Sigmoid colon (tissue), 7 donors: ENCODE measurements around the gene SLC16A12. TPM values are rescaled to one million over a fixed set of nuclear protein-coding genes. Genes with fewer than 3 reads are reported as not detected.

Source experiments
- DNase-seq: peaks from one replicate; pipeline ENCODE4 v3.0.0-alpha.2; 2019
- H3K27ac ChIP-seq, 4 donors: fragments of 200-600 bp; sonication (generic); one replicate each; pipeline ENCODE4 v1.5.1; 2016 to 2019; ENCODE audit warnings: mild to moderate bottlenecking in 1 of 4
- H3K27me3 ChIP-seq, 3 donors: fragments of 200-600 bp; sonication (generic); one replicate each; pipeline ENCODE4 v1.5.1; 2019; ENCODE audit warnings: mild to moderate bottlenecking in 1 of 3
- H3K36me3 ChIP-seq, 4 donors: fragments of 200-600 bp; sonication (generic); one replicate each; pipeline ENCODE4 v1.5.1; 2016 to 2019
- H3K4me1 ChIP-seq, 4 donors: fragments of 200-600 bp; sonication (generic); one replicate each; pipeline ENCODE4 v1.5.1; 2017 to 2019
- H3K4me3 ChIP-seq, 4 donors: fragments of 200-600 bp; sonication (generic); one replicate each; pipeline ENCODE4 v1.5.1; 2017 to 2019; ENCODE audit warnings: mild to moderate bottlenecking in 2 of 4, moderate library complexity in 1 of 4
- H3K9me3 ChIP-seq, 4 donors: fragments of 200-600 bp in 3 of 4; sonication (generic) in 3 of 4; one replicate each; pipeline versions ENCODE4 v1.5.1 to v1.6.1; 2013 to 2019
- EP300 ChIP-seq, 4 donors: sonication (generic); formaldehyde crosslinking; IDR thresholded peaks; one replicate each; pipeline ENCODE4 v1.6.1; 2017; ENCODE audit warnings: antibody characterized with exemption in 4 of 4
- POLR2A ChIP-seq, 2 donors: fragments of 450-650 bp; IDR thresholded peaks; one replicate each; pipeline ENCODE4 v1.6.1; 2016; ENCODE audit warnings: antibody characterized with exemption in 2 of 2, mild to moderate bottlenecking in 2 of 2, moderate library complexity in 2 of 2
- POLR2AphosphoS5 ChIP-seq, 4 donors: sonication (generic); formaldehyde crosslinking; IDR thresholded peaks; one replicate each; pipeline ENCODE4 v1.6.1; 2017; ENCODE audit warnings: antibody characterized with exemption in 4 of 4
- WGBS, 2 donors: extraction: QIAGEN DNeasy Blood & Tissue Kit; methylation state at CpG; one replicate each; pipeline ENCODE4 v1.1.7; 2013; 5-methylcytosine and 5-hydroxymethylcytosine counted together
- intact Hi-C: fragments of 100-400 bp; cut with DNase I; formaldehyde crosslinking; loops from one replicate; pipeline ENCODE4 v1.15.1; 2023
- polyA plus RNA-seq, 3 donors: library from polyadenylated mRNA; stranded (reverse); fragments of 200-250 nt; gene quantifications; one replicate each; pipeline ENCODE4 v1.2.3, GENCODE V29; 2013
- total RNA-seq, 4 donors: library from RNA; depleted of rRNA; stranded (reverse); fragments of >200 nt; gene quantifications; one replicate each; pipeline ENCODE4 v1.1.0, GENCODE V29; 2016
- TF ChIP-seq, protein P1 (sequence below), 4 experiments: fragments of 450-650 bp in 3 of 4; fragments of 200-600 bp in 1 of 4; IDR thresholded peaks; one replicate each; pipeline ENCODE4 v1.5.1; 2016 to 2019; ENCODE audit warnings: antibody characterized with exemption in 4 of 4, mild to moderate bottlenecking in 3 of 4, moderate library complexity in 2 of 4
- donor health status: healthy with polysubstance abuse.
- donor health status: Bipolar disorder and iron deficiency.
- donor health status: healthy.

SLC16A12 gene
- total and polyA plus RNA-seq, 7 donors = 0.13 to 3.9 (median 1.3) TPM; not detected in 1

DNA sequence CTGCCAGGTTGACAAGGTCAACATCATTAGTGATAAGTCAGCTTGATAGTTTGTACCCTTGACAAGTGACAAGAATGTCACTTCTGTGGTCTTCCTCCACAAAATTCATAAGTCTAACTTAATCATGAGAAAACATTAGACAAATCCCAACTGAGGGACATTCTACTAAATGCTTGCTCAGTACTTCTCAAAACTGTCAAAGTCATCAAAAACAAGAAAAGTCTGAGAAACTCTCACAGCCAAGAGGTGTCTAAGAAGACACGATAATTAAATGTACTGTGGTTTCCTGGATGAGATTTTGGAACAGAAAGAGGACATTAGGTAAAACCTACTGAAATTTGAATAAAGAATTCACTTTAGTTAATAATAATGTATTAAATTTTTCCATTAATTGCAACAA, 29.8 kb upstream of the SLC16A12 start:
- Histone ChIP-seq H3K27me3 (no peaks in the 10 kb centered on the region), H3K4me1 (no peaks in the 10 kb centered on the region), H3K9me3 (no peaks in the 10 kb centered on the region), H3K36me3 (no peaks in the 10 kb centered on the region), H3K27ac (no peak overlapping the region), H3K4me3 (no peak overlapping the region)
- intact Hi-C loops = loop anchor here (10.0 kb wide), 1 partner anchor 540 kb away; no protein-coding TSS in a partner anchor
- WGBS, 2 donors = 61 to 65% methylated on average over 1 of the region's 1 CpG
- DNase-seq = no peak
- no peak for TF ChIP-seq POLR2A (IDR thresholded peaks at IDR 0.05)
- TF ChIP-seq, protein P1, sequence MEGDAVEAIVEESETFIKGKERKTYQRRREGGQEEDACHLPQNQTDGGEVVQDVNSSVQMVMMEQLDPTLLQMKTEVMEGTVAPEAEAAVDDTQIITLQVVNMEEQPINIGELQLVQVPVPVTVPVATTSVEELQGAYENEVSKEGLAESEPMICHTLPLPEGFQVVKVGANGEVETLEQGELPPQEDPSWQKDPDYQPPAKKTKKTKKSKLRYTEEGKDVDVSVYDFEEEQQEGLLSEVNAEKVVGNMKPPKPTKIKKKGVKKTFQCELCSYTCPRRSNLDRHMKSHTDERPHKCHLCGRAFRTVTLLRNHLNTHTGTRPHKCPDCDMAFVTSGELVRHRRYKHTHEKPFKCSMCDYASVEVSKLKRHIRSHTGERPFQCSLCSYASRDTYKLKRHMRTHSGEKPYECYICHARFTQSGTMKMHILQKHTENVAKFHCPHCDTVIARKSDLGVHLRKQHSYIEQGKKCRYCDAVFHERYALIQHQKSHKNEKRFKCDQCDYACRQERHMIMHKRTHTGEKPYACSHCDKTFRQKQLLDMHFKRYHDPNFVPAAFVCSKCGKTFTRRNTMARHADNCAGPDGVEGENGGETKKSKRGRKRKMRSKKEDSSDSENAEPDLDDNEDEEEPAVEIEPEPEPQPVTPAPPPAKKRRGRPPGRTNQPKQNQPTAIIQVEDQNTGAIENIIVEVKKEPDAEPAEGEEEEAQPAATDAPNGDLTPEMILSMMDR (IDR thresholded peaks at IDR 0.05) = no peak
- TF ChIP-seq EP300 (IDR thresholded peaks at IDR 0.05) = no peak

- Histone ChIP-seq H3K4me3 (no peak overlapping the region), H3K27ac (no peak overlapping the region), H3K36me3 (no peaks in the 10 kb centered on the region), H3K4me1 (no peaks in the 10 kb centered on the region), H3K27me3 (no peaks in the 10 kb centered on the region), H3K9me3 (no peaks in the 10 kb centered on the region)
- TF ChIP-seq, protein P1 (IDR thresholded peaks at IDR 0.05) = peak; percentile 58 to 81 (median 69)
- no peak for TF ChIP-seq POLR2AphosphoS5 (IDR thresholded peaks at IDR 0.05)
- intact Hi-C loops = loop anchor here (1.0 to 10.0 kb wide), 2 partner anchors 138 to 539 kb away; no protein-coding TSS in a partner anchor
- 3 to 21% methylated on average over 2 of the region's 2 CpGs for WGBS, 2 donors
- no peak for DNase-seq
Measured at GRCh38 chr10:89563861-89564478, 28.6 kb upstream of the SLC16A12 start.

- Histone ChIP-seq H3K4me3 (no peak overlapping the region), H3K27ac (no peak overlapping the region), H3K36me3 (no peaks in the 10 kb centered on the region), H3K4me1 (no peaks in the 10 kb centered on the region), H3K27me3 (no peaks in the 10 kb centered on the region), H3K9me3 (no peaks in the 10 kb centered on the region)
- DNase-seq = no peak
- TF ChIP-seq, protein P1 (IDR thresholded peaks at IDR 0.05) = no peak
- TF ChIP-seq POLR2AphosphoS5 (IDR thresholded peaks at IDR 0.05) (no peak), POLR2A (IDR thresholded peaks at IDR 0.05) (no peak), EP300 (IDR thresholded peaks at IDR 0.05) (no peak)
- WGBS, 2 donors = 96% methylated on average over 3 of the region's 3 CpGs
- intact Hi-C loops = loop anchor here (10.0 kb wide), 1 partner anchor 539 kb away; no protein-coding TSS in a partner anchor
Measured at GRCh38 chr10:89563311-89563710, 27.9 kb upstream of the SLC16A12 start.

GRCh38 chr10:89556600-89556999, 21.2 kb upstream of the SLC16A12 start:
- peaks cover 0 to 4% (median 0%) of the 10 kb centered on the region in 4 donors for H3K4me1 ChIP-seq
- H3K9me3 ChIP-seq = no peaks in the 10 kb centered on the region
- no peak for TF ChIP-seq POLR2AphosphoS5 (IDR thresholded peaks at IDR 0.05)
- no peak for TF ChIP-seq EP300 (IDR thresholded peaks at IDR 0.05)
- TF ChIP-seq, protein P1 (IDR thresholded peaks at IDR 0.05) = no peak
- TF ChIP-seq POLR2A (IDR thresholded peaks at IDR 0.05) = no peak
- no peaks in the 10 kb centered on the region for H3K27me3 ChIP-seq
- 92 to 100% methylated on average over 1 of the region's 1 CpG for WGBS, 2 donors
- DNase-seq = no peak
- no peak overlapping the region for H3K27ac ChIP-seq
- no peak overlapping the region for H3K4me3 ChIP-seq
- H3K36me3 ChIP-seq = no peaks in the 10 kb centered on the region
- intact Hi-C loops = no loop called here
